Activated CD4-positive, alpha-beta memory T cell treated with anti-CD3 and anti-CD28 coated beads for 36 hours (primary cell): ENCODE results near the gene NCKAP5L. TPM values are rescaled to one million over a fixed set of nuclear protein-coding genes. Genes with fewer than 3 reads are reported as not detected.

Experiments used
- CTCF ChIA-PET: fragments of 350-600 bp; sonication (Branson Sonifier 250); formaldehyde crosslinking; loops from one replicate; lab custom pipeline; 2021; ENCODE audit warnings: antibody characterized with exemption, inconsistent platforms; lab: Charles Lee
- POLR2A ChIA-PET: fragments of 350-600 bp; sonication (Branson Sonifier 250); formaldehyde crosslinking; loops from one replicate; lab custom pipeline; 2021; ENCODE audit warnings: antibody characterized with exemption; lab: Charles Lee
- DNase-seq: peaks from one replicate; pipeline ENCODE4 v3.0.0-alpha.2; 2020
- H3K27ac Mint-ChIP-seq: one replicate; pipeline ENCODE4 v1.8.0; 2021; ENCODE audit warnings: mixed read lengths
- H3K27me3 Mint-ChIP-seq: one replicate; pipeline ENCODE4 v1.8.0; 2021; ENCODE audit warnings: mixed read lengths
- H3K36me3 Mint-ChIP-seq: one replicate; pipeline ENCODE4 v1.8.0; 2021; ENCODE audit warnings: mixed read lengths
- H3K4me1 Mint-ChIP-seq: one replicate; pipeline ENCODE4 v1.8.0; 2021; ENCODE audit warnings: low read depth, mixed read lengths
- H3K4me3 Mint-ChIP-seq: one replicate; pipeline ENCODE4 v1.8.0; 2021; ENCODE audit warnings: mild to moderate bottlenecking, mixed read lengths
- H3K9me3 Mint-ChIP-seq: one replicate; pipeline ENCODE4 v1.8.0; 2021; ENCODE audit warnings: mixed read lengths
- intact Hi-C: fragments of 100-400 bp; cut with micrococcal nuclease; formaldehyde crosslinking; loops from one replicate; pipeline ENCODE4 v1.15.1; 2023
- total RNA-seq, 2 experiments: library from RNA; stranded (reverse); gene quantifications; one replicate each; pipeline ENCODE4 v1.2.3, GENCODE V29; 2021

The NCKAP5L gene
- total RNA-seq, 2 experiments from 2014 or later: 2.9 to 3.0 TPM

DNA sequence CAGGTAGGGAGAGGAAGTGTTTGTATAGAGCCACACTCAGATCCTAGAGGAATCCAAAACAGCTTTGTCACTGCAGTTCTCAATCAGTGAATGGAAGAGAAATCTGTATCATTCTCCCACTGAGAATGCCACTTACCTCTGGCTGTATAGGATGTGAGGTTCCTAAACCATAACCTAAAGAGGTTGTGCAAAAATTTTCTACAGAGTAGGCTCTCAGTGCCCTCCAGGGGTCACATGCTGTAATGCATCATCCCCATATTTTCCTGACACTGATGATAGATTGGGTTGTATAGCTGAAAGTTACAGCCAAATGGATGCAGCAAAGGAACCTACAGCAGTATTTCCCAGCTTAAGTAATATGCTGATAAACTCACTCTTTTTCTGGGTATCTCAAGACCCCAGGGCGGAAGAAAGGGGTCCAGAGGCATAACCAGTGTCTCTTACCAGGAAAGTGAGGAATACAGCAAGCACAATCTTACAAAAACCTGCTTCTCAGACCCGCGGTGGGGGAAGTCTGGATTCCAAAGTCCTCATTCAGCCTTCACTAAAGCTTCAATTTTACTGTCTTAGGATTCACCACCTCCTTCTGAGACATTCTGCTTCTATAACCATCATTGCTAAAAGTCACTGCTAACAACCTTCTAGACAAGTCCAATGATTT lies 10.9 kb upstream of the NCKAP5L start:
- ChIA-PET CTCF (interaction anchor here (0.5 to 4.3 kb wide), 28 partner anchors 10 to 936 kb away, joined by 3 to 48 read pairs (median 4); partner anchors contain the start of genes NCKAP5L and TMBIM6), POLR2A (interaction anchor here (0.7 to 2.0 kb wide), 3 partner anchors 11 to 136 kb away, joined by 3 to 10 read pairs (median 5); partner anchors contain the start of gene NCKAP5L)
- no peak overlapping the region for H3K27ac Mint-ChIP-seq
- H3K9me3 Mint-ChIP-seq: no peaks in the 10 kb centered on the region
- H3K4me3 Mint-ChIP-seq: no peak overlapping the region
- H3K36me3 Mint-ChIP-seq: peaks cover 4% of the 10 kb centered on the region
- intact Hi-C loops: loop anchor here (1.0 kb wide), 2 partner anchors 63 to 195 kb away; no protein-coding TSS in a partner anchor
- H3K4me1 Mint-ChIP-seq: peaks cover 24% of the 10 kb centered on the region
- peak; percentile 59 for DNase-seq
- no peaks in the 10 kb centered on the region for H3K27me3 Mint-ChIP-seq

DNA sequence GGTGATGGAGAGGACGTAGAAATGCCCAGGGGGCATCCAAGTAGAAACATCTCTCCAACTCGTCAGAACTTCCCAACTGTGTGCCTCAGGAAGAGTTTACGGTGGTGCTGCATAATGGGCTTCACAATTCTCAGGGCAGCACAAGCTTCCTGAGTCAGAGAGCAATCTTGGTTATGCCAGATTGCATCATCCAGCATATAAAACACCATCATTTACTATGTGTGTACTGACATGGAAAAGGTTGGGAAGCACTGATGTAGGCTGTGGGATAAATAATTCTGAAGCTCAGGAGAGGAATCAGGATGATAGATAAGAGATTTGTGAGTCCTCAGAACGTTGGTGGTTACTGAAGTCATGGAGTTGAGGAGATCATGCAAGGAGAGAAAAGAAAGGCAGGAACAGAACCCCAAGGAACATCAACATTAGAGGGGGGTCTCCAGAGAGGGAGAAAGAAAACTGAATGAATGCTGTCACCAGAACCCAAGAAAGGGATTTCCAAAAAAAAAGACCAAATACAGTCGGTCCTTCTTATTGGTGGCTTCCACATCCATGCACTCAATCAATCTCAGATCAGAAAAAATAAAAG lies 4.7 kb upstream of the NCKAP5L start:
- intact Hi-C loops: no loop called here
- ChIA-PET CTCF (interaction anchor here (1.4 to 1.5 kb wide), 2 partner anchors 55 to 91 kb away, joined by 4 to 5 read pairs; partner anchors contain the start of gene TMBIM6), POLR2A (no interaction called here)

DNA sequence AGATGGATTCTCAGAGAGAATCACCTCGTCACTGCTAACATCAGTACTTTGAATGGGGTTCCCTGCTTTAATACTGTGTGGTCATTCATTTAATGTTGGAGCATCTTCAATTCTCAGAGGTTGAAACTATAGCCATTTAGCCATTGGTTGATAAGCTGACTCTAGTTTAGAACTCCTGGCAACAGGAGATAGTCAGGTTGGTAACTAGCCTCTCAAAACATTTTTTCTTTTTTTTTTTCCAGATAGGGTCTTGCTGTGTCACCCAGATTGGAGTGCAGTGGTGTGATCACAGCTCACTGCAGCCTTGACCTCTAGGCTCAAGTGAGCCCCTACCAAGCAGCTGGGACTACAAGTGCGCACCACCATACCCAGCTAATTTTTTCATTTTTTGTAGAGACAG lies 3.5 kb upstream of the NCKAP5L start:
- intact Hi-C loops: no loop called here
- ChIA-PET CTCF (interaction anchor here (1.1 to 2.0 kb wide), 4 partner anchors 37 to 90 kb away, joined by 3 to 6 read pairs (median 4); partner anchors contain the start of gene TMBIM6), POLR2A (no interaction called here)
- no peak overlapping the region for H3K27ac Mint-ChIP-seq
- no peaks in the 10 kb centered on the region for H3K36me3 Mint-ChIP-seq
- peaks cover 19% of the 10 kb centered on the region for H3K4me1 Mint-ChIP-seq
- no peak for DNase-seq
- H3K4me3 Mint-ChIP-seq: no peak overlapping the region
- no peaks in the 10 kb centered on the region for H3K27me3 Mint-ChIP-seq
- H3K9me3 Mint-ChIP-seq: no peaks in the 10 kb centered on the region

More for the DNA sequence above, 4.7 kb upstream of the NCKAP5L start:
- H3K4me3 Mint-ChIP-seq: no peak overlapping the region
- no peak overlapping the region for H3K27ac Mint-ChIP-seq
- H3K36me3 Mint-ChIP-seq: no peaks in the 10 kb centered on the region
- H3K27me3 Mint-ChIP-seq: no peaks in the 10 kb centered on the region
- no peak for DNase-seq
- H3K4me1 Mint-ChIP-seq: peaks cover 12% of the 10 kb centered on the region
- no peaks in the 10 kb centered on the region for H3K9me3 Mint-ChIP-seq

DNA sequence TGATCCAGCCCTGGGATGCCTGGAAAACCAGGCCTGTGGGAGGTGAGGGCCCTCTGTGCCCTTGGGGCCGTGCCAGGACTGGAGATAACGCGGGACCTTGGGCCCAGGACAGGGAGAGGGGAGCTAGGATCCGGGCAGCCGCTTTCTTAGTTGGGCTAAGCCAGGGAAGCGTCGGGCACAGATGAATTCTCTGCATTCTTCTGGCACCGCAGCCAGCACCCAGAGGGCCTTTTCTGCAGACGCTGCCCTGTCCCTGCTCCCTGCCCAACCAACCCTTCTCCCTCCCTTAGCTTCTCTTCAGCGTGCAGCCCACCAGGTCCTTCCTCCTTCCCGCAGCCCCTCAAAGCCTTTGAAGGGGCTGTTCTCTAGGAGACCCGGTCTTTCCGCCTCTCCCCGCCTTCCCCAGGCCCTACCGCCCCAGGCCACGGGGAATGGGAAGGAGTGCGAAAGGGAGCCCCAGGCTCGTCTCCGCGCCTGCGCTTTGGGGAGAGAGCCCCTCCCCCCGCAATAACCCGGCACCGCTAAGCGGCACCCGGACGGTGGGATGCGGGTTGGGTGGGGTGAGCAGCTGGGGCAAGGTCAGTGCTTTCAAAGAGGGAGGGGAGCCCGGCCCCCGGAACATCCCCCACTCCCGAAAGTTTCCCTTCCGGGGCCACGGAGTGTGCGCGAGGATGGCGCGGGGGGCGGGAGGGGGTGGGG lies 663 bp downstream of the NCKAP5L start:
- intact Hi-C loops: loop anchor here (1.0 kb wide), 2 partner anchors 15 to 86 kb away; partner anchors contain the start of gene TMBIM6
- Mint-ChIP-seq H3K4me1 (peaks cover 20% of the 10 kb centered on the region), H3K4me3 (peak overlapping the region; percentile 93), H3K27me3 (no peaks in the 10 kb centered on the region), H3K9me3 (no peaks in the 10 kb centered on the region), H3K27ac (no peak overlapping the region), H3K36me3 (peaks cover 2% of the 10 kb centered on the region)
- POLR2A ChIA-PET: interaction anchor here (0.6 to 1.3 kb wide), 5 partner anchors 11 to 696 kb away, joined by 3 to 10 read pairs (median 3); partner anchors contain the start of gene TUBA1B
- CTCF ChIA-PET: interaction anchor here (0.6 to 5.3 kb wide), 13 partner anchors 8 to 140 kb away, joined by 3 to 44 read pairs (median 4); partner anchors contain the start of genes BCDIN3D and TMBIM6
- peak; percentile 44 for DNase-seq

DNA sequence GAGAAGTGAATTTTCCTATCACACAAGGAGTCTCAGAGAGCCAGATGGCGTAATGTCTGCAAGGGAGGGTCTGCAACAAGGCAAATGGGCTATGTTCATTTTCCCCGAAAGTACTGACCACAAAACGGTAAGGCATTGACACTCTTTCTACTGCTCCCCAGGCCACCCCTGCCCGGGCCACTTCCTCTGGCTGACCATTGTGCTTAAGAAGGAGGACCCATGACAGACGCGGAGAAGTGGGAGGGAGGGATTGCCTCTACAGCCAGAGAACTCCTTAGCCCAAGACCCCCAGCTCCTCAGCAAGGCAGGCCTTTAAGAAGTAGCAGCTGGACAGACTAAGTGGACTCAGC lies 1.2 kb downstream of the NCKAP5L start:
- intact Hi-C loops: no loop called here
- H3K4me3 Mint-ChIP-seq: peak overlapping the region; percentile 66

DNA sequence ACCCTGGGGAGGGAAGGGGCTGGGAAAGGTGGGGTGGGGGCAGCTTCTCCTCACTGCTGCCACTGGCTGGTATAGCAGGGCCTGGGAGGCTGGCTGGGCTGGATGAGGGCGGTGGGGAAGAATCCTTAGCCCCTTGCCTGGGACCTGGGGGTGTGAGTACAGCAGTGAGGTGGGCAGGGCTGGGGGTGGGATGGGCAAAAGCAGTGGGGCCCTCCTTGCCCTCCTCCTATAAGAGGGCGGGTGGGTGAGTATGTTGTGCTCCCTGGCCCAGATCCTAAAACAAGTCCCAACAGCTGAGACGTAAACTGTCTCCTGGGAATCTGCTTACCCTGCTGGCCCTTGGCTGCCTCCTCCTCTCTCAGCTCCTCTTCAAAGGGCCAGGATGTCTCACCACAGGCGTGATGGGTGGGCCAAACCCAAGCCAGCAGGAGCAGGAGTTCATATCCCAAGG lies 2.2 kb downstream of the NCKAP5L start:
- Mint-ChIP-seq H3K4me3 (no peak overlapping the region), H3K4me1 (peaks cover 27% of the 10 kb centered on the region), H3K27me3 (no peaks in the 10 kb centered on the region), H3K9me3 (no peaks in the 10 kb centered on the region), H3K36me3 (peaks cover 2% of the 10 kb centered on the region), H3K27ac (no peak overlapping the region)
- intact Hi-C loops: no loop called here
- DNase-seq: no peak
- POLR2A ChIA-PET: interaction anchor here (1.1 to 1.3 kb wide), 2 partner anchors 13 to 17 kb away, joined by 3 read pairs; partner anchors contain the start of gene BCDIN3D
- CTCF ChIA-PET: interaction anchor here (1.1 to 5.3 kb wide), 3 partner anchors 13 to 120 kb away, joined by 3 to 44 read pairs (median 8); no protein-coding TSS in a partner anchor

More for the DNA sequence above, 1.2 kb downstream of the NCKAP5L start:
- ChIA-PET CTCF (interaction anchor here (0.6 to 5.3 kb wide), 8 partner anchors 9 to 140 kb away, joined by 3 to 44 read pairs (median 4); partner anchors contain the start of gene TMBIM6), POLR2A (interaction anchor here (1.3 kb wide), 1 partner anchor 12 kb away, joined by 3 read pairs; no protein-coding TSS in a partner anchor)
- H3K9me3 Mint-ChIP-seq: no peaks in the 10 kb centered on the region
- no peaks in the 10 kb centered on the region for H3K27me3 Mint-ChIP-seq
- H3K36me3 Mint-ChIP-seq: peaks cover 2% of the 10 kb centered on the region
- peaks cover 18% of the 10 kb centered on the region for H3K4me1 Mint-ChIP-seq
- no peak overlapping the region for H3K27ac Mint-ChIP-seq
- DNase-seq: no peak

DNA sequence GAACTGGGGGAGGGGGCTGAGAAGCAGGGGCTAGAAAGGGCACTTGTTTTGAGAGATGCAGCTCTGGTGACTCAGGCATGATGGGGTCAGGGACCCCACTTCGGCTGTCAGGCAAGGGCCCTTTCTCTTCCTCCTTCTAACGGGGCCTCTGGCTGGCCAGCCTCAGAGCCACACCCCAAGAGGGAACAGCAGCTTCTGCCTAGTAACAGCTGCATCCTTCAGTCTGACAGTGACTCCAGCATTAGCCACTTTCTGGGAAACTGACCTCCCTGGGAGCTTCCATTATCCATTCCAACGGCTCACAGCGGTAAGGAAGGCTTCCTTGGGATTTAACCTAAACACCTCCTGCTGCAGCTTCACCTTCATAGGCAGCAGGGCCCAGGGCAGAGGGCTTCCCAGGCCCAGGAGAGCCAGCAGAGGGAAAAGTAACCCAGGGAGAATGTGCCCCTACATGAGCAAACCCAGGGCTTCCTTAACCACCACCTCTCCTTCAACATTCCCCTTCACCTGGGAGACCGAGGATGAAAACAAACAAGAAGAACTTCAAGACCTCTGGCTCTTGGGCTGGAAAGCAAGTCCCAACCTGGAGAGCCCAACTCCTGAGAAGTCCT lies 2.7 kb downstream of the NCKAP5L start:
- no peak overlapping the region for H3K27ac Mint-ChIP-seq
- H3K27me3 Mint-ChIP-seq: no peaks in the 10 kb centered on the region
- intact Hi-C loops: no loop called here
- ChIA-PET POLR2A (interaction anchor here (1.1 kb wide), 1 partner anchor 18 kb away, joined by 3 read pairs; the partner anchor contains the start of gene BCDIN3D), CTCF (no interaction called here)
- no peaks in the 10 kb centered on the region for H3K9me3 Mint-ChIP-seq
- no peak for DNase-seq
- H3K36me3 Mint-ChIP-seq: peaks cover 2% of the 10 kb centered on the region
- no peak overlapping the region for H3K4me3 Mint-ChIP-seq
- H3K4me1 Mint-ChIP-seq: peaks cover 30% of the 10 kb centered on the region

DNA sequence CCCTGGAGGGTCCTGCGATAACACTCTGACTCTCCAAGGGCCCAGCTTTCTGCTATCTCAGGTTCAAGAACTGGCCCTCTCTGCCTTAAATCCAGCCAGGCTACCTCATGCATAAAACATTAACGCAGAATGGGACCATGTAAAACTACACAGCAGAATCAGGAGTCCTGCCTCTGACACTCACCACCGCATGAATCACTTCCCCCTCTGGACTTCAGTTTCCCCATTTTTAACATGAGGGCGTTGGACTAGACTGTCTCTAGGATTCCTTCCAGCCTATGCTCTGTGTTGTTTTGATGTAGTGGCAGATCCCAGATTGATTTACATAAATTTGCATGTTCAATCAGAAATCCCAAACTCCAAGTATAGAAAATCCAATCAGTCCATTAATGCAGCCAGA lies 3.3 kb downstream of the NCKAP5L start:
- no peaks in the 10 kb centered on the region for H3K27me3 Mint-ChIP-seq
- H3K4me1 Mint-ChIP-seq: peaks cover 30% of the 10 kb centered on the region
- intact Hi-C loops: no loop called here
- CTCF ChIA-PET: no interaction called here
- POLR2A ChIA-PET: no interaction called here
- H3K9me3 Mint-ChIP-seq: no peaks in the 10 kb centered on the region
- H3K27ac Mint-ChIP-seq: no peak overlapping the region
- H3K4me3 Mint-ChIP-seq: no peak overlapping the region
- no peak for DNase-seq
- peaks cover 2% of the 10 kb centered on the region for H3K36me3 Mint-ChIP-seq

DNA sequence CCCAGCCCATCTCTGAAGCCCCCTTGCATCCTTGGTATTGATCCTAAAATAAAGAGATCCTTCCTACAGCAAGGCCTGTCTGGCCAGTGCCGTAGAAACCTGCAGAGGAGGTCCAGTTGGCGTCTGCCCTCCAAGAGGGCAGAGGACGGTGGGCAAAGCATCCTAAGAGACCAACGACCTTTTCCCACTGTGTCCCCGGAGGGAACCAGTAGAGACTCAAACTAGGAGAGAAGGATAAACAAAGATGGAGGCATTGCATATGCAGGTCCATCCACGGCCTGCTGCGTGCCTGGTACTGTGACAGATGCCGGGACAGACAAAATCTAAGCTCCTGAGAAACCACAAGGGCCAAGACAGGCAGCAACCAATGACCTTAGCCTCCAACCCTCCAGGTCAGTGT lies 3.8 kb downstream of the NCKAP5L start:
- Mint-ChIP-seq H3K9me3 (no peaks in the 10 kb centered on the region), H3K27ac (no peak overlapping the region), H3K4me3 (no peak overlapping the region), H3K36me3 (peaks cover 2% of the 10 kb centered on the region), H3K27me3 (no peaks in the 10 kb centered on the region), H3K4me1 (peaks cover 34% of the 10 kb centered on the region)
- CTCF ChIA-PET: no interaction called here
- no peak for DNase-seq
- intact Hi-C loops: no loop called here
- POLR2A ChIA-PET: no interaction called here

DNA sequence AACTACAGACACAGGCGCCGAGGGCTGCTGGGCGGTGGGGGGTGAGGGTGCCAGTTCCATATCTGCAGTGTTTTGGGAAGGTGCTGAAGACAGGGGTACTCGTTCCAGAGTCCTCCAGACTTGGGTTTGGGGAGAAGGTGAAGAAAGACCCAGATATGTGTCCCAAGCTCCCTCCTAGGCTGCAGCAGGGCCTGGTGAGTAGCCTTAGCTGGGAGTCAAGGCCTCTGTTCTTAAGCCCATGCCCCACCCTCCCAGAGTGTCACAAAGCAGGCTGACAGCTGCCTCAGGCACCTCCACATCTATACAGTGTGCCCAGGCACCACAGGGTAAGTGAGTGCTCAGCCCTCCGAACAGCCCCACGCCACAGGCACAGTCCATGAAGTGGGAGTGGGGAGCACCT lies 4.3 kb downstream of the NCKAP5L start:
- no peak overlapping the region for H3K4me3 Mint-ChIP-seq
- H3K27me3 Mint-ChIP-seq: no peaks in the 10 kb centered on the region
- H3K4me1 Mint-ChIP-seq: peaks cover 32% of the 10 kb centered on the region
- ChIA-PET CTCF (no interaction called here), POLR2A (no interaction called here)
- peaks cover 2% of the 10 kb centered on the region for H3K36me3 Mint-ChIP-seq
- H3K27ac Mint-ChIP-seq: no peak overlapping the region
- intact Hi-C loops: no loop called here
- no peaks in the 10 kb centered on the region for H3K9me3 Mint-ChIP-seq
- DNase-seq: no peak

DNA sequence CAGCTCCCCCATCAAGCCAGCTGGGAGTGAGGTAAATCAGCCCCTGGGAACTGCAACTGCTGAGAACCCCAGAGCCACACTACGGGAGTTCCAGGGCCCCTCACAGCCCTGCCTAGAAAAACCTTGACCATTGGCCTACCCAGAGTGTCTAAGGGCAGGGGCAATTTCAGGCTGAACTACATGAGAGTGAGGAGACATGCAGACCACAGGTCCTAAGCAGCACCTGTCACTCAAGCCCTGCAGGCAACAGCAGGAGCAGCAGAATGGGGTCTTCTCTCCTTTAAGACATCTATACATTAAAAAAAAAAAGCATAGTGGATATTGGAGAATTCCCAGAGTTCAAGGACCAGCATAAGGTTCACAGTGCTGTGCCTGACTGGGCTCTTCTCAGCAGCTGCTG lies 4.9 kb downstream of the NCKAP5L start:
- Mint-ChIP-seq H3K9me3 (no peaks in the 10 kb centered on the region), H3K36me3 (peaks cover 2% of the 10 kb centered on the region), H3K27ac (no peak overlapping the region), H3K4me1 (peaks cover 26% of the 10 kb centered on the region), H3K27me3 (no peaks in the 10 kb centered on the region), H3K4me3 (no peak overlapping the region)
- ChIA-PET CTCF (no interaction called here), POLR2A (no interaction called here)
- intact Hi-C loops: no loop called here
- no peak for DNase-seq
